HFFc6 (cell line): ENCODE data around the gene OVOL2. TPM values are rescaled to one million over a fixed set of nuclear protein-coding genes. Genes with fewer than 3 reads are reported as not detected.
"Not testable (repeated sequence)": the region's sequence is repeated elsewhere in the genome, so short reads cannot be mapped to it uniquely, and the experiment has no call there.

Source experiments
- DNase-seq: peaks from one replicate; pipeline ENCODE4 v3.0.0-alpha.2; 2018
- H3K27ac Mint-ChIP-seq: 2 replicates; pipeline ENCODE4 v1.8.0; 2020; ENCODE audit warnings: mild to moderate bottlenecking, mixed read lengths
- H3K27me3 Mint-ChIP-seq: 2 replicates; pipeline ENCODE4 v1.8.0; 2021; ENCODE audit warnings: mild to moderate bottlenecking, moderate library complexity, mixed read lengths; ENCODE audit not compliant: insufficient read depth
- H3K36me3 Mint-ChIP-seq: 2 replicates; pipeline ENCODE4 v1.8.0; 2021; ENCODE audit warnings: low read depth, mixed read lengths
- H3K4me1 Mint-ChIP-seq: 2 replicates; pipeline ENCODE4 v1.8.0; 2020; ENCODE audit warnings: low read depth, mixed read lengths
- H3K4me3 Mint-ChIP-seq: 2 replicates; pipeline ENCODE4 v1.8.0; 2020; ENCODE audit warnings: mild to moderate bottlenecking, moderate library complexity, mixed read lengths
- H3K9me3 Mint-ChIP-seq: 2 replicates; pipeline ENCODE4 v1.8.0; 2020; ENCODE audit warnings: mild to moderate bottlenecking, mixed read lengths
- long read RNA-seq: library from polyadenylated mRNA; unstranded; transcript quantifications from one replicate; pipeline ENCODE4 v2.0.0, GENCODE V29; 2019
- total RNA-seq, 6 experiments: library from RNA; stranded (reverse); fragmentation: NEBNext Ultra II Directional; extraction: Animal tissue kit (Norgen Biotek cat#: 25700); gene quantifications; 2 replicates in 1 of 6; 3 replicates in 5 of 6; pipeline ENCODE4 v1.2.3, GENCODE V29; 2021
- TF ChIP-seq, protein P1 (sequence below): fragments of 200-600 bp; sonication (generic); IDR thresholded peaks from 2 replicates; pipeline ENCODE4 v1.5.0; 2021; ENCODE audit warnings: antibody characterized with exemption, mild to moderate bottlenecking

OVOL2 gene
- total RNA-seq = not detected
- long read RNA-seq = 0 reads

DNA sequence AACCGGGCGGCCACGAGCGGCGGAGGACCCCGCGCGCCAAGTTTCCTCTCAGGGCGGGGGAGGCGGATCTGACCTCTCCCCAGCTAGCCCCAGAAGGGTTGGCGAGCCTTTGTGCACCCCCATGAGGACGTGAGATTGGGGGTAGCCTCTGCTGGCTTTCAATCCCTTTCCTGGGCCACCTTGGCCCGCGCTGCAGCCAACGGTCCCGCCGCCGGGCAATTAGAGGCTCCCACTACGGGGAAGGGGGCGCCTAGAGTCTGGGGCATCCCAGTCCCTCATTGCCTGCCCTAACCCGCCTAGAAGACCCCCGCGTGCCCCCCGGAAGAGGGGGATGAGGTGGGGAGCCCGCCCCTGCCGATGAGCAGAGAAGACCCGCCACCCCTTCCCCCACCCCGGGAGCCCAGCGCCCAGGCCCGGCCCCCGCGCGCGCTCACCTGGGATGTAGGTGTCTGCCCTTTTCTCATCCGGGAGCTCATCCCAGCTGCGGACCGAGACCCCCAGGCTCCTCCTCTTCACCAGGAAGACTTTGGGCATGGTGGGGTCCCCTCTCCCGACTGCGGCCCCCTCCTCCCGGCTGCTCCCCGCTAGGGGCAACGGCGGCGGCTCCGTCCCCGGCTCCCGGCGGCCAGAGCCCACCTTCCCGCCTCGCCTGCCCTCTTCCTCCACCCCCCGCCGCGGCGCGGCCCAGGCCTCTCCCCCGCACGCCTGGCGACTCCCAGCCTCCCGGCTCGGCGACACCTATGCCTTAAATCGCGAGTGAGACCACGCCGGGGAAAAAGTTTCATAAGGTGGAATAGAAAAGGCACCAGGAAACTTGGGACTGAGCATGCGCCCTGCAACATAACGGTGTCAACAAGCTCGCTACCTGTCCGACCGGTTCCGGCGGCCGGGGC, at the start of gene OVOL2:
Gene OVOL2, minus strand, starts transcription at position 816 of the 893 bp plus-strand sequence. Its CDS starts 282 bp downstream, at position 534.
- DNase-seq = no peak
- Mint-ChIP-seq H3K4me3 (no peak within 1 kb of the TSS), H3K27me3 (peaks cover 60% of the 10 kb centered on the region), H3K36me3 (no peaks in the 10 kb centered on the region), H3K4me1 (no peaks in the 10 kb centered on the region), H3K27ac (no peak within 1 kb of the TSS), H3K9me3 (no peaks in the 10 kb centered on the region)
- TF ChIP-seq, protein P1, sequence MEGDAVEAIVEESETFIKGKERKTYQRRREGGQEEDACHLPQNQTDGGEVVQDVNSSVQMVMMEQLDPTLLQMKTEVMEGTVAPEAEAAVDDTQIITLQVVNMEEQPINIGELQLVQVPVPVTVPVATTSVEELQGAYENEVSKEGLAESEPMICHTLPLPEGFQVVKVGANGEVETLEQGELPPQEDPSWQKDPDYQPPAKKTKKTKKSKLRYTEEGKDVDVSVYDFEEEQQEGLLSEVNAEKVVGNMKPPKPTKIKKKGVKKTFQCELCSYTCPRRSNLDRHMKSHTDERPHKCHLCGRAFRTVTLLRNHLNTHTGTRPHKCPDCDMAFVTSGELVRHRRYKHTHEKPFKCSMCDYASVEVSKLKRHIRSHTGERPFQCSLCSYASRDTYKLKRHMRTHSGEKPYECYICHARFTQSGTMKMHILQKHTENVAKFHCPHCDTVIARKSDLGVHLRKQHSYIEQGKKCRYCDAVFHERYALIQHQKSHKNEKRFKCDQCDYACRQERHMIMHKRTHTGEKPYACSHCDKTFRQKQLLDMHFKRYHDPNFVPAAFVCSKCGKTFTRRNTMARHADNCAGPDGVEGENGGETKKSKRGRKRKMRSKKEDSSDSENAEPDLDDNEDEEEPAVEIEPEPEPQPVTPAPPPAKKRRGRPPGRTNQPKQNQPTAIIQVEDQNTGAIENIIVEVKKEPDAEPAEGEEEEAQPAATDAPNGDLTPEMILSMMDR = no peak

DNA sequence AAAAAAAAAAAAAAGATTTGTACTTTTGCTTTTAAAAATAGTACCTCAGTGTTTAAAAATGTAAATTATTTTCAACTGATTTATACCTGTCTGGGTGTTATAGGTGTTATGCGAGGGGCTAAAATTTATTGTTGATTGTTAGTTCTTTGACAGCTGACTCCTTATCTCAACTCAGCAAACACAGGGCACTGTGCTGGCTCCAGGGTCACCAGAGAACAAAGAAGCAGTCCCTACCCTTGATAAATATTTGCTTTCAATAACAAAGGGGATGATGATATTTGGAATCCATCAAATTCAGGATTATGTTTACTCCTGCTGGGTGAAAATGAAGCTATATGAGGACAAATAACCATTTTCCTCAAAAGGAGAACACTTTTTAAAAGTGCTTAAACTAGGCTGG, 45.8 kb upstream of the OVOL2 start:
- Mint-ChIP-seq H3K4me1 (no peaks in the 10 kb centered on the region), H3K36me3 (no peaks in the 10 kb centered on the region), H3K27ac (no peak overlapping the region), H3K27me3 (peaks cover 10% of the 10 kb centered on the region), H3K4me3 (no peak overlapping the region), H3K9me3 (no peaks in the 10 kb centered on the region)
- DNase-seq = no peak
- TF ChIP-seq, protein P1 = no peak

DNA sequence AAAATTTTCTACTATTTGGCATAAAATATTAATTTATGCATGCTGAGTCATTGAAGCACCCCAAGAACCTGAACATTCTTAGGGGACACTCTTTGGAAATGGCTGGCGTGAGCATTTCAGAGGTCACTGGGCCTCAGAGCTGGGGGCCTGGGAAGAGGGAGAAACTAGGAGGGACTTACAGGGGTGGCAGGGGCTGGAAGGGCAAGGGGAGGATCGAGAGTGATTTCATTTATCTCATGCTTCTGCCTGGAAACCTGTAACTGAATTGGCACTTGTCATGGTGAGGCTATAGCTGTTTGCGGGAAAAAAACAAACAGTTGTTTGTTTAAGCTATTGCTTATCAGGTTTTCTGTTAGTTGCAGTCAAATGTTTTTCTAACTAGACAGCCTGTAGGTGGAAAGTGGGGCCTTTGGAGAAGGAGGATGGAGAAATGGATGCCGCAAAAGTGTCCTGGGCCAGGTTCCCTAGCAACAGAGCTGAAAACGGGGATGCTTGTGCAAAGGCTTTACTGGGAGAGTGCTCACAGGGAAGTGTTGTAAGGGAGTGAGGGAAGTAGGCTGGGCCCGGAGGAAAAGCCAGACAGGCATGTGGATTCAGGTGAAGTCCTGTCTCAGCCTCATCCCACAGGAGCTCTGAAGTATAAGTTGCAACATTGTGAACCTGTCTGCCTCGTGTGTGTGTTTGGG, 43.6 kb upstream of the OVOL2 start:
- no peaks in the 10 kb centered on the region for H3K36me3 Mint-ChIP-seq
- DNase-seq = no peak
- no peaks in the 10 kb centered on the region for H3K4me1 Mint-ChIP-seq
- no peaks in the 10 kb centered on the region for H3K9me3 Mint-ChIP-seq
- no peak overlapping the region for H3K27ac Mint-ChIP-seq
- peaks cover 9% of the 10 kb centered on the region for H3K27me3 Mint-ChIP-seq
- H3K4me3 Mint-ChIP-seq = no peak overlapping the region
- TF ChIP-seq, protein P1 = no peak

DNA sequence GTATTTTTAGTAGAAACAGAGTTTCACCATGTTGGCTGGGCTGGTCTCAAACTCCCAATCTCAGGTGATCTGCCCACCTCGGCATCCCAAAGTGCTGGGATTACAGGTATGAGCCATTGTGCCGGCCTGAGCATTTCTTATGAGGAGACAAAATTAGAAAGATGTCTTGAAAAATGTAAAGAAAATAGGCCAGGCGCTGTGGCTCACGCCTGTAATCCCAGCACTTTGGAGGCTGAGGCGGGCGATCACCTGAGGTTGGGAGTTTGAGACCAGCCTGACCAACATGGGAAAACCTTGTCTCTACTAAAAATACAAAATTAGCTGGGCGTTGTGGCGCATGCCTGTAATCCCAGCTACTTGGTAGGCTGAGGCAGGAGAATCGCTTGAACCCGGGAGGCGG, 42.9 kb upstream of the OVOL2 start:
- H3K4me3 Mint-ChIP-seq, DNase-seq, H3K27ac Mint-ChIP-seq, H3K36me3 Mint-ChIP-seq, H3K9me3 Mint-ChIP-seq, H3K4me1 Mint-ChIP-seq: not testable (repeated sequence)
- peaks cover 11% of the 10 kb centered on the region for H3K27me3 Mint-ChIP-seq

DNA sequence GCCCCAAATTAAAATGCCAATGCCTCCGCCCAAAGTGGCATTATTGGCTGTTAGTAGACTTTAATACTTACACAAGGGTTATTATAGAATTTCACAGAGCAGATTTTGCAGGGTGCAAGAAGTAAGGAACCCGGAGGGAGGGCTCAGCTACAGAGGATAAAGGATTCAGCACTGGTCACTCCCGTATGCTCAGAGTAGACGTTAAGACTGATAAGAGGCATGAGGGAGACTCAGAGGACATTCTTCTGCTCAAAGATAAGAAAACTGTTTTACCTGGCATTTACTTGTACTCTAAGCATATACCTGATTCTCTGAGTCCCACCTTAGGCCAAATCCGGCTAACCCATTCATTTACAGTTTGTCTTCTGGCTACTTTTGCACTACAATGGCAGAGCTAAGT, 36.5 kb upstream of the OVOL2 start:
- no peaks in the 10 kb centered on the region for H3K36me3 Mint-ChIP-seq
- no peak overlapping the region for H3K27ac Mint-ChIP-seq
- H3K9me3 Mint-ChIP-seq = no peaks in the 10 kb centered on the region
- no peaks in the 10 kb centered on the region for H3K4me1 Mint-ChIP-seq
- peaks cover 26% of the 10 kb centered on the region for H3K27me3 Mint-ChIP-seq
- H3K4me3 Mint-ChIP-seq = no peak overlapping the region
- DNase-seq = no peak
- TF ChIP-seq, protein P1 = no peak

DNA sequence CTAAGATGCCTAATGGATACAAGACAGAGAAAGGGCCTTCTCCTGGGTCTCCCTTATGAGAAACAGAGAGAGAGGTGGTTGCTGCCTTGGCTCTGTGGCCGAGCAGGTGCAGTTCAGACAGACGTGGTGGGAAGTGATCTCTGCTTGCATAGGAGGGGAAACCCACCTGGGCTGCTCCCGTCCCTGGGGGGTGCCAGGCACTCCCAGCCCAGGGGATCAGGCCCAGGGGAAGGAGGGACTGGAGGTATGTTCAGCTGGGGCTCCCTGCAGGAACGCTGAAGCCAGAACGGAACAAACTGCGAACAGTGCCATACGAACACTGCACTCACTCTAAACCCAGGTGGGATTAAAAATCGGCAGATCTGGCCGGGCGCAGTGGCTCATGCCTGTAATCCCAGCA, 35.7 kb upstream of the OVOL2 start:
- peaks cover 33% of the 10 kb centered on the region for H3K27me3 Mint-ChIP-seq
- H3K4me1 Mint-ChIP-seq = no peaks in the 10 kb centered on the region
- no peaks in the 10 kb centered on the region for H3K36me3 Mint-ChIP-seq
- no peak overlapping the region for H3K27ac Mint-ChIP-seq
- TF ChIP-seq, protein P1 = no peak
- no peaks in the 10 kb centered on the region for H3K9me3 Mint-ChIP-seq
- no peak overlapping the region for H3K4me3 Mint-ChIP-seq
- DNase-seq = no peak
